Activated naive CD8-positive, alpha-beta T cell treated with anti-CD3 and anti-CD28 coated beads, Interleukin-2, amount 50 U/mL, for 24 hours (primary cell): ENCODE data around the gene SP7.
"Not testable (repeated sequence)": the region's sequence is repeated elsewhere in the genome, so short reads cannot be mapped to it uniquely, and the experiment has no call there.

Experiments used
- ATAC-seq: fragments of 150-1000 bp; cut with Tn5 transposase; one replicate; pipeline ENCODE4 v1.10.0; 2021
- DNase-seq: peaks from one replicate; pipeline ENCODE4 v3.0.0; 2021
- H3K27ac Mint-ChIP-seq: one replicate; pipeline ENCODE4 v1.8.0; 2021; ENCODE audit warnings: mild to moderate bottlenecking, mixed read lengths
- H3K27me3 Mint-ChIP-seq: one replicate; pipeline ENCODE4 v1.8.0; 2021; ENCODE audit warnings: mixed read lengths
- H3K36me3 Mint-ChIP-seq: one replicate; pipeline ENCODE4 v1.8.0; 2021; ENCODE audit warnings: low read depth, mixed read lengths
- H3K4me1 Mint-ChIP-seq: one replicate; pipeline ENCODE4 v1.8.0; 2021; ENCODE audit warnings: mixed read lengths
- H3K4me3 Mint-ChIP-seq: one replicate; pipeline ENCODE4 v1.8.0; 2021; ENCODE audit warnings: mild to moderate bottlenecking, moderate library complexity, mixed read lengths
- H3K9me3 Mint-ChIP-seq: one replicate; pipeline ENCODE4 v1.8.0; 2021; ENCODE audit warnings: mixed read lengths

SP7 gene

DNA sequence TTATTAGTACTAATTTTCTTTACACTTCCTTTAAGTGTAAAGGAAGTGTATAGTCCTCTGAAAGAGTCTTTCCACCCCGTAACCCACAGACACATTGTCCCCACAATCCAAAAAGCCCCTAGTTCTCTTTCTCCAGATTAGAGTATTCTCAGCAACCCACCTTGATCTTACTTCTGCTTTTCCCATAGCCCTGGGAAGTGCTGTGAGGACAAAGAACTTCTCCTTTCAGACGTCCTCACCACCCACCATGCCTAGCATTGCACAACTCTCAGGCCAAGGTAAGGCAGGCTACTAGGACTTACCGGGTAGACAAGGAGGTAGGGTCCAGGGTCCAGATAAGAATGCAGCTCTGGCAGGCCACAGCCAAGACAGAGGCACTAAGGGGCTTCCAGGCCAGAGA lies 22.2 kb downstream of the SP7 start:
- no peak for ATAC-seq
- H3K36me3 Mint-ChIP-seq, result peaks cover 34% of the 10 kb centered on the region

DNA sequence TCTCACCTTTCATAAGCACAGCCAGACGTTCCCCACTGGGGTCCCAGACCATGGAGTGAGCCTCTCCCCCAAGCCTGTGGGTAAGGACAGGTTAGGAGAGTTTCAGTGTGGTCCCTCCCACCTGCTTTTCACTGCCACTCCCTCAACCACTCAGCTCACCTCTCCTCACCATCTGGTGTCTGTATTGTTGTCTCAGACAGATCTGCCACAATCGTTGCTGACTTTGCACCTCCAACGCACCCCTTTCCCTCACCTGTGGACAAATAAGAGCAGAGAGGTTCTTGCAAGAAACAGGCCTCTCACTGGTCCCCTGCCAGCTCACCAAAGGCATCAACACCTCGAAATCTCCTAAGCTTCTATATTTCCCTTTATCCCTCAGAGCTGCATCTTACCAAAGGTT lies 27.9 kb downstream of the SP7 start:
- H3K9me3 Mint-ChIP-seq, result no peaks in the 10 kb centered on the region
- peaks cover 25% of the 10 kb centered on the region for H3K36me3 Mint-ChIP-seq

More for the DNA sequence above, 22.2 kb downstream of the SP7 start:
- no peak for DNase-seq
- Mint-ChIP-seq H3K4me3 (no peak overlapping the region), H3K27ac (no peak overlapping the region), H3K27me3 (no peaks in the 10 kb centered on the region), H3K9me3 (no peaks in the 10 kb centered on the region), H3K4me1 (peaks cover 8% of the 10 kb centered on the region)

DNA sequence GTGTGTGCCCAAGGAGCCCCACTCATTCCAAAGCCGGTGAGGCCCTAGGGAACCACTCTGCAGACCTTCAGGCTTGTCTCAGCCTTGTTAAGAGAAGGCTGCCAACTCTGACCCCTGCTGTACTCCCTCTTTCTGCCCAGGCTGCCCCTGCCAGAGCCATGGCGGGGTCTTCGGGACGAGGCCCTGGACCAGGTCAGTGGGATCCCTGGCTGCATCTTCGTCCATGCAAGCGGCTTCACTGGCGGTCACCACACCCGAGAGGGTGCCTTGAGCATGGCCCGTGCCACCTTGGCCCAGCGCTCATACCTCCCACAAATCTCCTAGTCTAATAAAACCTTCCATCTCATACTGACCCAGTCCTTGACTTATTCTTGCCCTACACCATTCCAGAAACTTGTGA lies 29.3 kb downstream of the SP7 start:
- no peak for ATAC-seq
- Mint-ChIP-seq H3K4me3 (no peak overlapping the region), H3K27me3 (no peaks in the 10 kb centered on the region), H3K9me3 (no peaks in the 10 kb centered on the region), H3K4me1 (peaks cover 16% of the 10 kb centered on the region), H3K27ac (no peak overlapping the region), H3K36me3 (peaks cover 34% of the 10 kb centered on the region)
- DNase-seq, result no peak

More for the DNA sequence above, 27.9 kb downstream of the SP7 start:
- H3K27me3 Mint-ChIP-seq, result no peaks in the 10 kb centered on the region
- H3K4me1 Mint-ChIP-seq, result peaks cover 2% of the 10 kb centered on the region
- ATAC-seq (no peak), DNase-seq (no peak)
- H3K27ac Mint-ChIP-seq, result peak overlapping the region; percentile 5
- no peak overlapping the region for H3K4me3 Mint-ChIP-seq

DNA sequence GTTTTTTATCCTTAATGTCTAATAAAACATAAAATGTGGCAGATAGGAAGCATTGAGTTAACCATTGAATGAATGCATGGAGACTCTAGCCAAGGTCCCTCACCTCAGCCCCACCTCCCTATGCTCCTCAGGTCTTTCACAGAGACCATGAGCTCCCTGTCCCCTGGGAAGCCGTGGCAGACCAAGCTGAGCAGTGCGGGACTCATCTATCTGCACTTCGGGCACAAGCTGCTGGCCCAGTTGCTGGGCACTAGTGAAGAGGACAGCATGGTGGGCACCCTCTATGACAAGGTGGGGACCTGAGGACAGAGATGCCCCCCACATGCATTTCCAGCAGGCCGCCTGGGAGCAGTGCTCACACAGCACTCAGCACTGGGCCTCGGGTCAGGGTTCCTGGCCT lies 33.3 kb downstream of the SP7 start:
- Mint-ChIP-seq H3K27ac (peak overlapping the region; percentile 97), H3K27me3 (peaks cover 2% of the 10 kb centered on the region), H3K9me3 (no peaks in the 10 kb centered on the region), H3K4me3 (peak overlapping the region; percentile 96), H3K4me1 (peaks cover 54% of the 10 kb centered on the region), H3K36me3 (peaks cover 59% of the 10 kb centered on the region)
- ATAC-seq (no peak), DNase-seq (no peak)

DNA sequence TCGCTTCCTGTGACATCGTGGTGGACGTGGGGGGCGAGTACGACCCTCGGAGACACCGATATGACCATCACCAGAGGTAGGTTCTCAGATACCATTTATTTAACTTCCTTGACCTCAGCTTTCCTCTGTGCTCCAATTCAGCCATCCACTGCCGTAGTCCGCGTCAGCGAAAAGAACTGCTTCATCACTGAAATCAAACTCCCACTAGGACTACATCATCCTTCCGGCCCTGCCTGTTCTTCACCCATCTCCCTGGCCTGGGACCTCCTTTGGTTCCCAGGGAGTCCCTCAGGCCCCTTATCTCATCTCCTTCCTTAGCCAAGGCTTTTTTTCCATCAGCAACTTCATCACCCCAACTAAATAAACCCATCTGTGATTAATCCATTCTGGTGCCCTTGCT lies 36.0 kb downstream of the SP7 start:
- Mint-ChIP-seq H3K4me3 (peak overlapping the region; percentile 96), H3K27me3 (peaks cover 2% of the 10 kb centered on the region), H3K4me1 (peaks cover 76% of the 10 kb centered on the region), H3K9me3 (no peaks in the 10 kb centered on the region), H3K27ac (peak overlapping the region; percentile 97), H3K36me3 (peaks cover 72% of the 10 kb centered on the region)
- DNase-seq (peak; percentile 22), ATAC-seq (no peak)

DNA sequence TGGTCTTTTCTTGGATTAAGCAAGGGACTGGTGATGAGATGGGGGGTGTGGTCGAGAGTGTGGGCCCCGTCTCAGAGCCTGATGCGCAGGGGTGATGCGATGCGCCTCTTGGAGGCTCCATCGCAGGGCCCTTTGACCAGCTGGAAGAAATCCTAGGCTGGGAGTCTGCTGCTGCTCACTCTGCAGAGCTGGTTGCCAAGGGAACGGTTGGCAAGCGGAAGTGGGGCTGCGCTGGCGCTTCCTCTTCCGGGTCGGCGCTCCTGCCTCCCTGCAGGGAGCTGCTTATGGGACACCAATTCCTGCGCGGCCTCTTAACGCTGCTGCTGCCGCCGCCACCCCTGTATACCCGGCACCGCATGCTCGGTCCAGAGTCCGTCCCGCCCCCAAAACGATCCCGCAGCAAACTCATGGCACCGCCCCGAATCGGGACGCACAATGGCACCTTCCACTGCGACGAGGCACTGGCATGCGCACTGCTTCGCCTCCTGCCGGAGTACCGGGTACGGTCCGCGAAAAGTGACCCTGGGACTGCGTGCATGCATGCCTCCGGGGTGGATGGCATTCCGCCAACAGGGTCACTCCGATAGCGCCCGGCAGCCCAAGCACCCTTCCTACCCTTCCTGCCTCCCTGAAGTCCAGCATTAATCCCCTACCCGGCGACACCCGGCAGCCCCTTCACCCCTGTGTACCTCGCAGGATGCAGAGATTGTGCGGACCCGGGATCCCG lies 36.5 kb downstream of the SP7 start, which contains the start of gene MYG1:
TSS of gene MYG1 (plus strand) at position 242 of the 727 bp plus-strand sequence. CDS start at position 285, 43 bp downstream.
- Mint-ChIP-seq H3K4me3 (peak within 1 kb of the TSS; percentile 96), H3K27ac (peak within 1 kb of the TSS; percentile 97), H3K36me3 (peaks cover 72% of the 10 kb centered on the region), H3K9me3 (no peaks in the 10 kb centered on the region), H3K4me1 (peaks cover 82% of the 10 kb centered on the region), H3K27me3 (peaks cover 2% of the 10 kb centered on the region)
- DNase-seq (peak; percentile 85), ATAC-seq (peak; percentile 81)

DNA sequence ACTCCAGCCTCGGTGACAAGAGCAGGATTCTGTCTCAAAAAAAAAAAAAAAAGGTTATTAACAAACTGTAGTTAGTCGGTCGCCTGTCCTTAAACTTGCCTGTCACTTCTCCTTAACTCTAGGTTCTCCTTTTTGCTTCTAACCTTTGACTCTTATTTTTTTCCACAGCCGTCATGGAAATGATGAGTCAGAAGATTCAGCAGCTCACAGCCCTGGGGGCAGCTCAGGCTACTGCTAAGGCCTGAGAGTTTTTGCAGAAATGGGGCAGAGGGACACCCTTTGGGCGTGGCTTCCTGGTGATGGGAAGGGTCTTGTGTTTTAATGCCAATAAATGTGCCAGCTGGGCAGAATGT lies 37.1 kb downstream of the SP7 start:
- H3K4me1 Mint-ChIP-seq, result peaks cover 84% of the 10 kb centered on the region
- peak; percentile 54 for DNase-seq
- H3K36me3 Mint-ChIP-seq, result peaks cover 76% of the 10 kb centered on the region
- peak overlapping the region; percentile 97 for H3K27ac Mint-ChIP-seq
- H3K9me3 Mint-ChIP-seq, result no peaks in the 10 kb centered on the region
- ATAC-seq, result peak; percentile 53
- H3K27me3 Mint-ChIP-seq, result peaks cover 2% of the 10 kb centered on the region
- H3K4me3 Mint-ChIP-seq, result peak overlapping the region; percentile 96

DNA sequence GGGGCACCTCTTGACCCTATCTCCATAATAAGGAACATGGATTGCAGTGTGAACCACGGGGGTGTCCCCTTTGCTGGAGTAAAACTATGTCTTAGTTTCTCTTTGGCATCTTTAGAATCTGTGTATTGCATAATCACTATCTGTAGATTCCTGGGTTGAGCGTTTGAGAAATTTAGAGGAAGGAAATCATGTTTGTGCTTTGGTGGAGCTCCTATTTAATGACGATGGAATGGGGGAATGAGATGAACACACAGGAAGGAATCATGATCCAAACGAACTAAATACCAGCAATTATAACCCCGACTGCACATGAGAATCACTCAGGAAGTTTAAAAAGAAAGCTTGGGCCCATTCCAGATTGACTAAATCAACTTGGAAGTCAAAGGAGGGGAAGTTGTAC lies 38.0 kb downstream of the SP7 start:
- H3K36me3 Mint-ChIP-seq, result peaks cover 81% of the 10 kb centered on the region

DNA sequence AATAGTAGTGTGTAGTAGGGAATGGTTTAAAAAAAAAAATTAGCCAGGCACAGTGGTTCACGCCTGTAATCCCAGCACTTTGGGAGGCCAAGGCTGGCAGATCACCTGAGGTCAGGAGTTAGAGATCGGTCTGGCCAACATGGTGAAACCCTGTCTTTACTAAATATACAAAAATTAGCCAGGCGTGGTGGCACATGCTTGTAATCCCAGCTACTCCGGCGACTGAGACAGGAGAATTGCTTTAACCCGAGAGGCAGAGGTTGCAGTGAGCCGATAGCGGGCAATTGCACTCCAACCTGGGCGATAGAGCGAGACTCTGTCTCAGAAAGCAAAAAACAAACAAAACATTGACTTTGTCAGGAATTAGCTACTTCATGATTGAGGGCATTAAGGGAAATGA lies 39.0 kb downstream of the SP7 start:
- peaks cover 83% of the 10 kb centered on the region for H3K36me3 Mint-ChIP-seq

More for the DNA sequence above, 38.0 kb downstream of the SP7 start:
- Mint-ChIP-seq H3K4me3 (peak overlapping the region; percentile 96), H3K27me3 (peaks cover 2% of the 10 kb centered on the region), H3K4me1 (peaks cover 81% of the 10 kb centered on the region), H3K27ac (peak overlapping the region; percentile 97), H3K9me3 (no peaks in the 10 kb centered on the region)
- DNase-seq (no peak), ATAC-seq (no peak)

DNA sequence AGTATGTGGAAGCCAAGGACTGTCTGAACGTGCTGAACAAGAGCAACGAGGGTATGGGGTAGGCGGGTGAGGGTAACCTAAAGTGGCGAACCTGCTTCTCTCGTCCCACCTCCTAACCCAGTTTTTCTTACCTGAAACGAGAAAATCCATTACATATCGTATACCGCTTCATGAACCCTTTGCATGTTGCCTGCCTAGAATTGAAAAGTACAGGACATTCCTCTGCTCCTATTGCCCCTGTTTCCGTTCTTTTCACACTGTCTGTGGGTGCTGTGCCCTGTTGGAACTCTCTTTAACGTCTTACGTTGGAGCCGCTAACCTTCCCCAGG lies 40.3 kb downstream of the SP7 start:
- ATAC-seq (no peak), DNase-seq (no peak)
- Mint-ChIP-seq H3K4me1 (peaks cover 67% of the 10 kb centered on the region), H3K36me3 (peaks cover 77% of the 10 kb centered on the region), H3K4me3 (peak overlapping the region; percentile 99), H3K9me3 (no peaks in the 10 kb centered on the region), H3K27me3 (peaks cover 2% of the 10 kb centered on the region), H3K27ac (peak overlapping the region; percentile 97)

More for the DNA sequence above, 39.0 kb downstream of the SP7 start:
- Mint-ChIP-seq H3K4me3 (peak overlapping the region; percentile 99), H3K4me1 (peaks cover 70% of the 10 kb centered on the region), H3K27ac (peak overlapping the region; percentile 97)
- DNase-seq, H3K27me3 Mint-ChIP-seq, H3K9me3 Mint-ChIP-seq, ATAC-seq: not testable (repeated sequence)

DNA sequence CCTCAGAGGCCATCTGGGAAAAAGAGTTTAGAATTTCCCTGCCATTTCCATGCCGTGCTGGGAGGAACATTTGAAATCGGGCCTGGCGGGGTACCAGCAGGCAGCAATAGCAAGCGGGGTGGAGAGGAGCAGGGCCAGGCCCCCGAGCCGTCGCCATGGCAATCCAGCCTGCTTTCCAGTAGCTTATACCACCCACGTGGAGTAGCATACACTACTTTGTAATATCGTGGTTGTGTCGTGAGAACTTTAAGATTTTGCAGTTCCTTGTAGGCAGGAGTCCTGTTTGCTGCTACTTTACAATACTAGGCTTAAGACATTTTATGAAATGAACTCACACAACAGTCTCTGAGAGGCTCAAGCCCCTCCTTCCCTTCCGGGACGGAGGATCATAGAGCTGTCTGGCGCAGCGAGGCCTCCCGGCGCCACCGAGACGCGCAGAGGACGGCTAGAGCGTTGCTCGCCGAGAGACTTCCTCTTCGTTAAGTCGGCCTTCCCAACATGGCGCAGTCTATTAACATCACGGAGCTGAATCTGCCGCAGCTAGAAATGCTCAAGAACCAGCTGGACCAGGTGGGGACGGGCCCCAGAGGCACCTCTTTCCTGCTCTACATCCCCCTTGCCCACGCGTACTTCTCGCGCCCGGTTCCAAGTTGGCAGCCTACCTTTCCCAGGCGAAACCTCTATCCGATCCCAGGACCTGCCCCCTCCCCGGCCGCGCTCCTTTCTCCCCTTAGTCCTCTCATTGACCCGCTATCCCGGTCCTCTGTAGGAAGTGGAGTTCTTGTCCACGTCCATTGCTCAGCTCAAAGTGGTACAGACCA lies 40.9 kb downstream of the SP7 start, which contains the start of gene PFDN5:
TSS of gene PFDN5 (plus strand) at position 473 of the 821 bp plus-strand sequence. CDS start at position 499, 26 bp downstream.
- ATAC-seq (peak; percentile 87), DNase-seq (peak; percentile 84)
- Mint-ChIP-seq H3K36me3 (peaks cover 73% of the 10 kb centered on the region), H3K9me3 (no peaks in the 10 kb centered on the region), H3K27ac (peak within 1 kb of the TSS; percentile 97), H3K4me1 (peaks cover 67% of the 10 kb centered on the region), H3K4me3 (peak within 1 kb of the TSS; percentile 99), H3K27me3 (peaks cover 2% of the 10 kb centered on the region)

DNA sequence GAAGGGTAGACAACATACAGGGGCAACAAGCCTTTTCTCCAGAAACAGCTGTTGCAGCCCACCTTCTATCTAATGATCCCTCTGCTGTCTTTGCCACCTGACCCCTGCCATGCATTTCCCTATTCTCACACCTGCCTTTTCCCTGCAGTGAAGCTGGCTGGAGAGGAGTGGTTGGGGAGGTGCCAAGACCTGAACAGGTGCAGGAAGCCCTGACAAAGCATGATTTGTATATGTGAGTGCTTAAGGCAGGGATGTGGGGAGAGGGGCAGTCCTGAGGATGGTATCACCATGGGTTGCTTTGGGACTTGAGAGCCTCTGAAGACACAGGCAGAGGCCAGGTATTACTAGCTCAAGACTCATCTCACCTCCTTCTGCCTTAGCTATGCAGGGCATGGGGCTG lies 43.7 kb downstream of the SP7 start:
- ATAC-seq, result no peak
- Mint-ChIP-seq H3K4me3 (no peak overlapping the region), H3K4me1 (peaks cover 51% of the 10 kb centered on the region), H3K9me3 (no peaks in the 10 kb centered on the region), H3K27me3 (no peaks in the 10 kb centered on the region), H3K27ac (no peak overlapping the region), H3K36me3 (peaks cover 67% of the 10 kb centered on the region)
- no peak for DNase-seq

DNA sequence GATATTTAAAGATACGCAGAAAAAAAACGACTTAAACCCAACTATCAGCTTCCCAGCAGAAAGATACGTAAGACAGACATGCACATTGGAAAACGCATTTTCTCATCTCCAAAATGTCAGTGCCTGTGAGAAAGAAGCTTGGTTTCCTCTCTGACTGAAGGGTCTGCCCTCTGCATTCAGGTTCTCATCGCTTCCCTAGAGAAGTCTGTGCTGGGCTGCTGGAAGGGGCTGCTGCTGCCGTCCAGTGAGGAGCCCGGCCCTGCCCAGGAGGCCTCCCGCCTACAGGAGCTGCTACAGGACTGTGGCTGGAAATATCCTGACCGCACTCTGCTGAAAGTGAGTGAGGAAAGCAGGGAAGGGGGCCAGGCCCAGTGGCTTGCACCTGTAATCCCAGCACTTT lies 45.5 kb downstream of the SP7 start:
- peak overlapping the region; percentile 26 for H3K4me3 Mint-ChIP-seq
- peaks cover 36% of the 10 kb centered on the region for H3K4me1 Mint-ChIP-seq
- peak overlapping the region; percentile 72 for H3K27ac Mint-ChIP-seq
- peak; percentile 25 for ATAC-seq
- DNase-seq, result no peak
- peaks cover 58% of the 10 kb centered on the region for H3K36me3 Mint-ChIP-seq
- no peaks in the 10 kb centered on the region for H3K9me3 Mint-ChIP-seq
- no peaks in the 10 kb centered on the region for H3K27me3 Mint-ChIP-seq

DNA sequence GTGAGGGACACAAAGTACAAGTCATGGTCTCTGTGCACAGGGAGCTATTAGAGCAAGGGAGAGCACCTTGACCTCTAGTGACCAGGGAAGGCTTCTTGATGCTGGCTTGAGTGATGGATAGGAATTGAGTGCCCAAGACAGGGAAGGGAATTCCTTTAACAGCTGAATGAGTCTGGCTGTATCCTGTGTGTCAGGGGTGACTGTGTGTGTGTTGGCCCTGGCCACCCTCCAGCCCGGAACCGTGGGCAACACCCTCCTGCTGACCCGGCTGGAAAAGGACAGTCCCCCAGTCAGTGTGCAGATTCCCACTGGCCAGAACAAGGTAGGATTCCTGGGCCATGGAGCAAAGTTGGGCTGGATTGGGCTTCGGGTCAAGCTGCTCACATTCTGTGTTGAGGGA lies 46.3 kb downstream of the SP7 start:
- H3K27me3 Mint-ChIP-seq, result no peaks in the 10 kb centered on the region
- ATAC-seq, result no peak
- H3K4me3 Mint-ChIP-seq, result no peak overlapping the region
- no peaks in the 10 kb centered on the region for H3K9me3 Mint-ChIP-seq
- peak overlapping the region; percentile 72 for H3K27ac Mint-ChIP-seq
- H3K4me1 Mint-ChIP-seq, result peaks cover 30% of the 10 kb centered on the region
- H3K36me3 Mint-ChIP-seq, result peaks cover 55% of the 10 kb centered on the region
- DNase-seq, result no peak

DNA sequence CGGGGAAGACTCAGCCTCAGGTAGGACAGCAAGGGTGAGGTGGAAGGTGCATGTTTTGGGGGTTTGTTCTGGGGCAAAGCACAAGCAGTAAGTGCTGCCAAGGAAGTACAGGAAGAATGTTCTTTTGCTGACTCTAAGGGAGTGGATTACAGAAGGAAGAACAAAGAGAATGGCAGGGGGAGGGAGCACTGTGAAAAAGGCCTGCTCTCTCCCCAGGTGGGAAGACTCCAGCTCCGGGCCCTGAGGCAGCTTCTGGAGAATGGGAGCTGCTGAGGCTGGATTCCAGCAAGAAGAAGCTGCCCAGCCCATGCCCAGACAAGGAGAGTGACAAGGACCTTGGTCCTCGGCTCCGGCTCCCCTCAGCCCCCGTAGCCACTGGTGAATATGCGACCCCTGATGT lies 47.8 kb downstream of the SP7 start:
- peaks cover 58% of the 10 kb centered on the region for H3K36me3 Mint-ChIP-seq

More for the DNA sequence above, 47.8 kb downstream of the SP7 start:
- Mint-ChIP-seq H3K9me3 (no peaks in the 10 kb centered on the region), H3K4me1 (peaks cover 26% of the 10 kb centered on the region), H3K27ac (peak overlapping the region; percentile 23), H3K27me3 (no peaks in the 10 kb centered on the region), H3K4me3 (no peak overlapping the region)
- DNase-seq (no peak), ATAC-seq (no peak)
